Fibroblast of villous mesenchyme (primary cell): Measurements from ENCODE around the gene ACADS. TPM values are rescaled to one million over a fixed set of nuclear protein-coding genes. Genes with fewer than 3 reads are reported as not detected.

Experiments
- DNase-seq: peaks from one replicate; pipeline ENCODE4 v3.0.0-alpha.2; 2010; ENCODE audit warnings: low read depth
- H3K4me3 ChIP-seq: 2 replicates; pipeline ENCODE4 v1.5.1; 2011; ENCODE audit warnings: low read depth, mild to moderate bottlenecking, low read length
- total RNA-seq: library from RNA; depleted of rRNA; stranded (reverse); fragments of >200 nt; gene quantifications from 2 replicates; pipeline ENCODE4 v1.2.3, GENCODE V29; 2012
- TF ChIP-seq, protein P1 (sequence below): IDR thresholded peaks from 2 replicates; pipeline ENCODE4 v1.5.1; 2012; ENCODE audit warnings: low read depth, mild to moderate bottlenecking, low read length; ENCODE audit not compliant: insufficient read depth

Gene ACADS
- 6.9 and 9.7 TPM in 2 replicates for total RNA-seq

DNA sequence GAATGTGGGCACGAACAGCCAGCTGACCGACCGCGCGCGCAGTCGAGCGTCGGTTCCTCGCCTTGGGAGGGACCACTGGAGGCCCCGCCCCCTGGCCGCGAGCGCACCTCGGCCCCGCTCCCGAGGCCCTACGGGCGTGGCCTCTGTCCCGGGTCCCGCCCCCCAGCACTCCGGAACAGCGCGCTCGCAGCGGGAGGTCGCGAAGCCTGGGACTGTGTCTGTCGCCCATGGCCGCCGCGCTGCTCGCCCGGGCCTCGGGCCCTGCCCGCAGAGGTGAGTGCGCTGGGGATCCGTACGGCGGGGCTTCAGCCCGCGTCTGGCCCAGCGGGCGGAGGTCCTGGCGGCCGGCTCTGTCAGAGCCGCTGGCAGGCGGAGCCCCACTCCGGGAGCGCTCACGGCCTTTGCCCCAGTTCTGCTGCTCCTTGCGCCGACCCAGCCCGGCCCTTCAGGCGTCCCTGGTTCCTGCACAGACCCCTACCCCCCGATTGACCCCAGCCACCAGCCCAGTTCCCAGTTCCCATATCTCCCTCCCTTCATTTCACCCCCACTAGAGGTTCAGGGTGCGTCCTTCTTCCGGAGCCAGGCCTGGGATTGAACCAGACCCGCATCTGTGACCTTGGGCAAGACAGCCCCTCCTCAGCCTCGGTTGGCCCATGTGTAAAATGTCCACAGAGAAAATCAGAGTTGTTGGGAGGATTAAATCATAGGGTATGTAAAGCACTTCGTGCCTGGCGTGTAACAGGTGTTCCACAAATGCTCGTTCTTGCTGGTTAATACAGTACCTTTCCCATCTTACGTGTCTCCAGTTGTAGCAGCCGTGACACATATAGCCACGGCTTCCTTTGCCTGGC is at the start of gene ACADS:
Gene ACADS (plus strand): TSS at position 168 of the 851 bp plus-strand sequence. CDS start 60 bp downstream, at position 228.
- TF ChIP-seq, protein P1, sequence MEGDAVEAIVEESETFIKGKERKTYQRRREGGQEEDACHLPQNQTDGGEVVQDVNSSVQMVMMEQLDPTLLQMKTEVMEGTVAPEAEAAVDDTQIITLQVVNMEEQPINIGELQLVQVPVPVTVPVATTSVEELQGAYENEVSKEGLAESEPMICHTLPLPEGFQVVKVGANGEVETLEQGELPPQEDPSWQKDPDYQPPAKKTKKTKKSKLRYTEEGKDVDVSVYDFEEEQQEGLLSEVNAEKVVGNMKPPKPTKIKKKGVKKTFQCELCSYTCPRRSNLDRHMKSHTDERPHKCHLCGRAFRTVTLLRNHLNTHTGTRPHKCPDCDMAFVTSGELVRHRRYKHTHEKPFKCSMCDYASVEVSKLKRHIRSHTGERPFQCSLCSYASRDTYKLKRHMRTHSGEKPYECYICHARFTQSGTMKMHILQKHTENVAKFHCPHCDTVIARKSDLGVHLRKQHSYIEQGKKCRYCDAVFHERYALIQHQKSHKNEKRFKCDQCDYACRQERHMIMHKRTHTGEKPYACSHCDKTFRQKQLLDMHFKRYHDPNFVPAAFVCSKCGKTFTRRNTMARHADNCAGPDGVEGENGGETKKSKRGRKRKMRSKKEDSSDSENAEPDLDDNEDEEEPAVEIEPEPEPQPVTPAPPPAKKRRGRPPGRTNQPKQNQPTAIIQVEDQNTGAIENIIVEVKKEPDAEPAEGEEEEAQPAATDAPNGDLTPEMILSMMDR: no peak
- DNase-seq: peak; percentile 80
- peak within 1 kb of the TSS; percentile 71 for H3K4me3 ChIP-seq

DNA sequence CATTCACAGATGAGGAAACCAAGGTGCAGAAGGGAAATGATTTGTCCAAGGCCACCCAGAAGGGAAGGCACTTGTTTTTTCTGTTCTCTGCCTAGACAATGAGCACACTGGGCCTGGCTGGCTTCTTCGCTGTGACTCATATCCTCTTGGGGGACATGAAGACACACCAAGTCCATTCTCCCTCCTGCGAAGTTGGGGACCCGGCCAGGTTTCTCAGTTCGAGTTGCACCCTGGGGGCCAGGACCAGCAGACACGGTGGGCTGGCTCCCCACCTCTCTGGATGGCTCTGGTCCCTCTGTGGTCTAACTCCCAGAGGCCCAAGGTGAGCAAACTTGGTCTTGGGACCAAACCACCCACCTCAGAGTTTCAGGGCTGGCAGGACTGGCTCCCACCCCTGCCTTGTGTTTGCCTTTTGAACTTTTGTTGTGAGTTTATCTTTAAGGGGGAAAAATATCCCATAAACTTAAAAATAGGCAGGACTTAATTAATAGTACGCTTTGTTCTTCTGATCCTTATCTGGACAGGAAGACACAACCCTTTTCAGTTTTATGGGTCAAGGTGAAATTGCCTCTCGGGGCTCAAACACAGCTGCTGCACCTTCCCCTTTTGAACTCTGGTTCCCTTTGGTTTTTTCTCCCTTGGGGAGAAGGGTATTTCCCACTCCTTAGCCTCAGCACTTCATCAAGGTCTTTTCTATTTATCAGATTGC is 47.7 kb upstream of the ACADS start:
- H3K4me3 ChIP-seq: no peak overlapping the region
- DNase-seq: peak; percentile 21
- TF ChIP-seq, protein P1: no peak

DNA sequence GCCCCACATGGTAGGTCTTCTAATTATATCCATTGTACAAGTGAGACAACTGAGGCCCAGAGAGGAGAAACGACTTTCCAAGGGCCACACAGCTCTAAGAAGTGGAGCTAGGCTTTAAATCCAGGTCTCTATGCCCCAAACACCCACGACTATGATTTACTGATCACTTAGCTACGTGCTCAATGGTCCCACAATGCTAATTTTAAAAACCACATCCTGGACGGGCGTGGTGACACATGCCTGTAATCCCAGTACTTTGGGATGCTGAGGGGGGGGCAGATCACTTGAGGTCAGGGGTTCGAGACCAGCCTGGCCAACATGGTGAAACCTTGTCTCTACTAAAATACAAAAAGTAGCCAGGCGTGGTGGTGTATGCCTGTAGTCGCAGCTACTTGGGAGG is 47.1 kb upstream of the ACADS start:
- TF ChIP-seq, protein P1: no peak
- no peak overlapping the region for H3K4me3 ChIP-seq
- DNase-seq: no peak

DNA sequence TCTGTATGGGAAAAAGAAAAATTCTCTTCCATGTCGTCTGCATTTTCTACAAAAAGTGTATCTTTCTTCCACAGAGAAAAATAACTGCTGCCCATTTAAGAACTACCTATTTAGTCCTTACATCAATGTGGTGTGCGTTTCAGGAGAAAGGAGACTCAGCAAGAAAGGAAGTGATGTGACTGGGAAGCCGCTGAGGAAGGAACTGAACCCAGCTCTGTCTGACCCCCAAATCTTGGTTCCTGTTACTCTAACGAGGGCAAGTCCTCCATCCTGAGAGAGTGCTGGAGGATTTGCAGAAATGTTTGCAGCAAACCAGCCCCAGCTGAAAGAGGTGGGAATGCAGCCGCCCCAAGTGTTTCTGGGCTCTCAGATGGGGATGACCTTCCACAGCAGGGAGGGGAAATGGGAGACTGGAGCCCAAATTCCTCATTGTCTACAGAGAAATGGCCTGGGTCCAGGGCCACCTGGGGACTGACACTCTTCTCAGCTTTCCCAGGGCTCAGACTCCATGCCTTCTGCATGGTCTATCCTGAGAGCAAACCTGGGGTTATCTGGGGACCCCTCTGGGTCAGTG is 45.4 kb upstream of the ACADS start:
- no peak overlapping the region for H3K4me3 ChIP-seq
- TF ChIP-seq, protein P1: no peak
- DNase-seq: no peak

GRCh38 chr12:120684523-120684932 is 41.1 kb upstream of the ACADS start:
- TF ChIP-seq, protein P1: no peak
- peak; percentile 75 for DNase-seq
- no peak overlapping the region for H3K4me3 ChIP-seq

- DNase-seq: no peak
- TF ChIP-seq, protein P1: no peak
- H3K4me3 ChIP-seq: no peak overlapping the region
These were observed 40.1 kb upstream of the ACADS start for GRCh38 chr12:120685522-120685921.
